ENCODE measurements around the gene B9D1.

DNA sequence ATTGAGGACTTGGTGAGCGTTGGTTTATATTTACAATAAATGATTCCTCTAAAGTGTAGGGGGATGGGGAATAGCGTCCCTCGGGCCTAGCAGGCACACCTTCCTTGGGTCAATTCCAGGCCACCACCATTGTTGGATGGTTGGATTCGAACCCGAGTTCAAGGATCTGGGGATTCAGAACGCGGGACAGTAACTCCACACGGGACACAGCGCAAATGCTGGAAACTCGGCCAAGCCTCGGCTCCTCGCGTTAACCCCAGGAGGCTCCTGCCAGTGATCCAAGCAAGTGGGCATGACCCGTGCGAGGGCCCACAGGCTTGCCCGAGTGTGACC is 613 bp downstream of the B9D1 start:
- no peak for TF ChIP-seq EZH2 (IDR thresholded peaks at IDR 0.05; ENCODE audit: borderline replicate concordance, low read depth, low read length, severe bottlenecking)
- TF ChIP-seq, protein P1, sequence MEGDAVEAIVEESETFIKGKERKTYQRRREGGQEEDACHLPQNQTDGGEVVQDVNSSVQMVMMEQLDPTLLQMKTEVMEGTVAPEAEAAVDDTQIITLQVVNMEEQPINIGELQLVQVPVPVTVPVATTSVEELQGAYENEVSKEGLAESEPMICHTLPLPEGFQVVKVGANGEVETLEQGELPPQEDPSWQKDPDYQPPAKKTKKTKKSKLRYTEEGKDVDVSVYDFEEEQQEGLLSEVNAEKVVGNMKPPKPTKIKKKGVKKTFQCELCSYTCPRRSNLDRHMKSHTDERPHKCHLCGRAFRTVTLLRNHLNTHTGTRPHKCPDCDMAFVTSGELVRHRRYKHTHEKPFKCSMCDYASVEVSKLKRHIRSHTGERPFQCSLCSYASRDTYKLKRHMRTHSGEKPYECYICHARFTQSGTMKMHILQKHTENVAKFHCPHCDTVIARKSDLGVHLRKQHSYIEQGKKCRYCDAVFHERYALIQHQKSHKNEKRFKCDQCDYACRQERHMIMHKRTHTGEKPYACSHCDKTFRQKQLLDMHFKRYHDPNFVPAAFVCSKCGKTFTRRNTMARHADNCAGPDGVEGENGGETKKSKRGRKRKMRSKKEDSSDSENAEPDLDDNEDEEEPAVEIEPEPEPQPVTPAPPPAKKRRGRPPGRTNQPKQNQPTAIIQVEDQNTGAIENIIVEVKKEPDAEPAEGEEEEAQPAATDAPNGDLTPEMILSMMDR (IDR thresholded peaks at IDR 0.05; ENCODE audit: borderline replicate concordance, extremely low read depth, low read length, poor library complexity, severe bottlenecking), result no peak
